HG02610 (cell line): ENCODE measurements around the gene LARGE2.

Experiments
- ATAC-seq: cut with Tn5 transposase; IDR thresholded peaks from one replicate; pipeline ENCODE4 v1.9.1; 2021; ENCODE audit warnings: mild to moderate bottlenecking, moderate library complexity; ENCODE audit not compliant: unreplicated experiment

LARGE2 gene

GRCh38 chr11:45928535-45929215, 6.2 kb downstream of the LARGE2 start:
- no peak for ATAC-seq

- ATAC-seq, result peak; percentile 13
These were observed 7.1 kb downstream of the LARGE2 start for GRCh38 chr11:45929486-45930030.

- peak; percentile 90 for ATAC-seq
These were observed 7.8 kb downstream of the LARGE2 start for GRCh38 chr11:45930031-45930794.

- no peak for ATAC-seq
These were observed 8.6 kb downstream of the LARGE2 start for GRCh38 chr11:45930951-45931570.

- no peak for ATAC-seq
These were observed 9.3 kb downstream of the LARGE2 start for GRCh38 chr11:45931739-45932138.

- ATAC-seq, result no peak
These were observed 9.8 kb downstream of the LARGE2 start for GRCh38 chr11:45932217-45932616.

GRCh38 chr11:45933131-45933831, 10.8 kb downstream of the LARGE2 start:
- ATAC-seq, result no peak

GRCh38 chr11:45933846-45934579, 11.6 kb downstream of the LARGE2 start:
- ATAC-seq, result no peak

GRCh38 chr11:45934580-45935318, 12.3 kb downstream of the LARGE2 start:
- ATAC-seq, result no peak

- no peak for ATAC-seq
These were observed 13.1 kb downstream of the LARGE2 start for GRCh38 chr11:45935349-45936064.

GRCh38 chr11:45936511-45937054, 14.1 kb downstream of the LARGE2 start:
- ATAC-seq, result no peak

- ATAC-seq, result no peak
These were observed 15.5 kb downstream of the LARGE2 start for GRCh38 chr11:45937916-45938315.

- no peak for ATAC-seq
These were observed 17.4 kb downstream of the LARGE2 start for GRCh38 chr11:45939836-45940235.

GRCh38 chr11:45941285-45941684, 18.8 kb downstream of the LARGE2 start:
- no peak for ATAC-seq

- ATAC-seq, result no peak
These were observed 19.9 kb downstream of the LARGE2 start for GRCh38 chr11:45942381-45942780.

- ATAC-seq, result no peak
These were observed 23.0 kb downstream of the LARGE2 start for GRCh38 chr11:45945397-45945999.

GRCh38 chr11:45947885-45948284, 25.4 kb downstream of the LARGE2 start:
- no peak for ATAC-seq

- no peak for ATAC-seq
These were observed 25.9 kb downstream of the LARGE2 start for GRCh38 chr11:45948356-45948755.
